GM12878 (cell line): ENCODE data around the gene NPFFR2. TPM values are rescaled to one million over a fixed set of nuclear protein-coding genes. Genes with fewer than 3 reads are reported as not detected.

Source experiments
- ASH2L ChIP-seq: fragments of 300-600, 200-600 bp; sonication (generic); IDR thresholded peaks from 2 replicates; pipeline ENCODE4 v1.6.1; 2017; ENCODE audit warnings: low read depth, mild to moderate bottlenecking, borderline replicate concordance
- CBFB ChIP-seq: IDR thresholded peaks from 2 replicates; pipeline ENCODE4 v1.6.1; 2016; ENCODE audit warnings: antibody characterized with exemption, low read depth
- CEBPB ChIP-seq, 2 experiments: fragments of 150-350 bp in 1 of 2; IDR thresholded peaks; 2 replicates each; pipeline ENCODE4 v1.6.1; 2012 to 2014; ENCODE audit warnings: low read depth in 2 of 2, low read length in 2 of 2, borderline replicate concordance in 1 of 2, inconsistent platforms in 1 of 2
- CHD1 ChIP-seq: IDR thresholded peaks from 2 replicates; pipeline ENCODE4 v1.6.1; 2012; ENCODE audit warnings: low read depth, low read length, improper control_type of control experiment
- CUX1 ChIP-seq: IDR thresholded peaks from 2 replicates; pipeline ENCODE4 v1.6.1; 2012; ENCODE audit warnings: improper control_type of control experiment, low read depth, low read length; ENCODE audit not compliant: insufficient replicate concordance
- KDM1A ChIP-seq: fragments of 200-600 bp; sonication (generic); IDR thresholded peaks from 2 replicates; pipeline ENCODE4 v1.6.1; 2016; ENCODE audit warnings: borderline replicate concordance
- MEF2B ChIP-seq: fragments of 450-650 bp; IDR thresholded peaks from 2 replicates; pipeline ENCODE4 v1.6.1; 2018; ENCODE audit warnings: mild to moderate bottlenecking, moderate library complexity; ENCODE audit not compliant: partially characterized antibody, poor library complexity, severe bottlenecking
- MLLT1 ChIP-seq: fragments of 450-650 bp; IDR thresholded peaks from 2 replicates; pipeline ENCODE4 v1.6.1; 2016; ENCODE audit warnings: mild to moderate bottlenecking
- MYC ChIP-seq: IDR thresholded peaks from 2 replicates; pipeline ENCODE4 v1.6.1; 2011; ENCODE audit warnings: mild to moderate bottlenecking, low read length, moderate library complexity, inconsistent platforms; ENCODE audit not compliant: insufficient read depth, insufficient replicate concordance, insufficient read length, severe bottlenecking
- NFXL1 ChIP-seq: fragments of 450-650 bp; IDR thresholded peaks from 2 replicates; pipeline ENCODE4 v1.6.1; 2017; ENCODE audit warnings: antibody characterized with exemption, mild to moderate bottlenecking, borderline replicate concordance
- PKNOX1 ChIP-seq: fragments of 450-650 bp; IDR thresholded peaks from 2 replicates; pipeline ENCODE4 v1.6.1; 2016; ENCODE audit warnings: mild to moderate bottlenecking
- RAD51 ChIP-seq: fragments of 450-650 bp; IDR thresholded peaks from 2 replicates; pipeline ENCODE4 v1.6.1; 2016; ENCODE audit warnings: moderate library complexity, mild to moderate bottlenecking, inconsistent platforms
- SMAD1 ChIP-seq: fragments of 450-650 bp; IDR thresholded peaks from 2 replicates; pipeline ENCODE4 v1.6.1; 2018; ENCODE audit warnings: mild to moderate bottlenecking, low read depth; ENCODE audit not compliant: partially characterized antibody
- SMARCA5 ChIP-seq: fragments of 450-650 bp; IDR thresholded peaks from 2 replicates; pipeline ENCODE4 v1.6.1; 2017; ENCODE audit warnings: mild to moderate bottlenecking
- SPI1 ChIP-seq: IDR thresholded peaks from 2 replicates; pipeline ENCODE4 v1.6.1; 2011; ENCODE audit warnings: low read depth, mild to moderate bottlenecking, low read length, moderate library complexity, borderline replicate concordance; ENCODE audit not compliant: insufficient read depth
- SUZ12 ChIP-seq: fragments of 200-600 bp; sonication (generic); IDR thresholded peaks from one replicate; pipeline ENCODE4 v1.6.1; 2018; ENCODE audit warnings: antibody characterized with exemption, mild to moderate bottlenecking; ENCODE audit not compliant: unreplicated experiment
- USF1 ChIP-seq: IDR thresholded peaks from 2 replicates; pipeline ENCODE4 v1.6.1; 2011; ENCODE audit warnings: borderline replicate concordance, low read depth, mild to moderate bottlenecking, moderate library complexity, mixed read lengths, low read length; ENCODE audit not compliant: insufficient read depth; ENCODE audit errors: extremely low read length
- ZNF24 ChIP-seq: fragments of 450-650 bp; IDR thresholded peaks from 2 replicates; pipeline ENCODE4 v1.6.1; 2017; ENCODE audit warnings: antibody characterized with exemption, mild to moderate bottlenecking
- ZNF622 ChIP-seq: fragments of 450-650 bp; IDR thresholded peaks from 2 replicates; pipeline ENCODE4 v1.6.1; 2017; ENCODE audit warnings: mild to moderate bottlenecking, inconsistent platforms
- polyA plus RNA-seq, 11 experiments: library from polyadenylated mRNA; depleted of rRNA in 4 of 11; unstranded in 6 of 11; stranded (reverse) in 5 of 11; fragments of >200 nt; fragmentation: Nextera tagmentation in 4 of 11; fragmentation: Illumina TruSeq in 1 of 11; extraction: Ambion mirVana in 4 of 11; extraction: Trizol in 1 of 11; gene quantifications; 1 replicate in 1 of 11; 2 replicates in 10 of 11; pipeline versions ENCODE4 v1.2.1 to v1.2.3, GENCODE V29; 2011 to 2016; ENCODE audit warnings: inconsistent platforms in 2 of 11, missing spikeins in 2 of 11, low read depth in 1 of 11
- total RNA-seq, 4 experiments: library from RNA; depleted of rRNA in 3 of 4; stranded (reverse); fragments of >200 nt in 3 of 4; fragmentation: Illumina TruSeq in 1 of 4; extraction: Trizol in 1 of 4; gene quantifications; 2 replicates each; pipeline versions ENCODE4 v1.2.1 to v1.2.3, GENCODE V29; 2013 to 2021

Gene NPFFR2
- total and polyA plus RNA-seq, 10 of the 15 experiments (the other 5 are each of a cell fraction or from before 2014, with no cell fraction given), result not detected

GRCh38 chr4:72112514-72113156, 80.8 kb downstream of the NPFFR2 start (continued):
- TF ChIP-seq USF1 (peak; percentile 64), PKNOX1 (peak; percentile 86), CBFB (no peak), SMAD1 (peak; percentile 88), MEF2B (peak; percentile 93), ZNF24 (peak; percentile 77), MLLT1 (peak; percentile 50; the same call in 1 of the 2 replicates), SUZ12 (no peak), NFXL1 (no peak), SMARCA5 (no peak), SPI1 (no peak), CHD1 (no peak), MYC (no peak), RAD51 (peak; percentile 98), KDM1A (no peak), CUX1 (peak; percentile 72), ASH2L (no peak), ZNF622 (no peak), CEBPB (IDR thresholded peaks at IDR 0.05; ENCODE audit: borderline replicate concordance in 1 of 2, low read depth in 2 of 2, low read length in 2 of 2) (peak in 1 of 2 experiments; percentile 95; a peak in 2 of 4 replicates)
